Cardiac septum (tissue), 1 donor: ENCODE measurements around the gene ACAP3. TPM values are rescaled to one million over a fixed set of nuclear protein-coding genes. Genes with fewer than 3 reads are reported as not detected.
"Not testable (repeated sequence)": the region's sequence is repeated elsewhere in the genome, so short reads cannot be mapped to it uniquely, and the experiment has no call there.

Experiments
- DNase-seq: peaks from one replicate; pipeline ENCODE4 v3.0.0-alpha.2; 2020; ENCODE audit warnings: low spot score
- intact Hi-C: fragments of 100-400 bp; cut with DNase I; formaldehyde crosslinking; loops from one replicate; pipeline ENCODE4 v1.14.0; 2022
- total RNA-seq: library from RNA; stranded (reverse); fragmentation: NEBNext Ultra II Directional; extraction: Animal tissue kit (Norgen Biotek cat#: 25700); gene quantifications from one replicate; pipeline ENCODE4 v1.2.1, GENCODE V29; 2021
- donor health status: DM: no; HTN: no; CAD: no.

ACAP3 gene
- total RNA-seq, 1 donor from 2014 or later: 60.8 TPM

GRCh38 chr1:1255611-1256010 lies 52.1 kb downstream of the ACAP3 start:
- DNase-seq: no peak
- intact Hi-C loops: no loop called here

GRCh38 chr1:1255078-1255477 lies 52.7 kb downstream of the ACAP3 start:
- intact Hi-C loops: no loop called here
- no peak for DNase-seq

- no peak for DNase-seq
- intact Hi-C loops: no loop called here
These were observed 53.1 kb downstream of the ACAP3 start for GRCh38 chr1:1254667-1254998.

- intact Hi-C loops: no loop called here
These were observed 53.6 kb downstream of the ACAP3 start for GRCh38 chr1:1253972-1254666.

GRCh38 chr1:1253314-1253713 lies 54.4 kb downstream of the ACAP3 start:
- DNase-seq: no peak
- intact Hi-C loops: no loop called here

More at GRCh38 chr1:1253972-1254666, 53.6 kb downstream of the ACAP3 start:
- no peak for DNase-seq

GRCh38 chr1:1250786-1251284 lies 56.9 kb downstream of the ACAP3 start:
- DNase-seq: no peak
- intact Hi-C loops: loop anchor here (2.0 kb wide), 1 partner anchor 128 kb away; no protein-coding TSS in a partner anchor

- not testable (repeated sequence) for DNase-seq
These were observed 59.5 kb downstream of the ACAP3 start for GRCh38 chr1:1248009-1248913.

GRCh38 chr1:1247341-1247913 lies 60.3 kb downstream of the ACAP3 start:
- no peak for DNase-seq
- intact Hi-C loops: no loop called here

More at GRCh38 chr1:1248009-1248913, 59.5 kb downstream of the ACAP3 start:
- intact Hi-C loops: not testable (repeated sequence)

GRCh38 chr1:1246577-1247340 lies 61.0 kb downstream of the ACAP3 start, which contains the start of gene C1QTNF12:
TSS of gene C1QTNF12 (minus strand) at chr1:1246722. CDS start at chr1:1246690, 32 bp downstream.
- no peak for DNase-seq
- intact Hi-C loops: no loop called here

- no peak for DNase-seq
- intact Hi-C loops: no loop called here
These were observed 61.7 kb downstream of the ACAP3 start for GRCh38 chr1:1245817-1246576.

- intact Hi-C loops: no loop called here
- DNase-seq: no peak
These were observed 62.4 kb downstream of the ACAP3 start for GRCh38 chr1:1245178-1245816.

GRCh38 chr1:1244192-1244811 lies 63.4 kb downstream of the ACAP3 start:
- intact Hi-C loops: no loop called here
- DNase-seq: no peak

- intact Hi-C loops: no loop called here
- DNase-seq: no peak
These were observed 63.9 kb downstream of the ACAP3 start for GRCh38 chr1:1243807-1244191.

- no peak for DNase-seq
- intact Hi-C loops: no loop called here
These were observed 64.5 kb downstream of the ACAP3 start for GRCh38 chr1:1243266-1243660.

- intact Hi-C loops: no loop called here
- DNase-seq: no peak
These were observed 65.1 kb downstream of the ACAP3 start for GRCh38 chr1:1242461-1243265.
